SK-N-SH treated with all-trans-retinoic acid at 6 μM for 48 hours (cell line): Measurements from ENCODE around the gene DPYSL5.
A peak's percentile ranks its signal among the peaks of the same experiment; 100 is the strongest.

ENCODE experiments used
- ATAC-seq: fragments of 200-7000 bp; cut with Tn5 transposase; 3 replicates; pipeline ENCODE4 v1.9.1; 2020; ENCODE audit warnings: mild to moderate bottlenecking, moderate library complexity
- ARNTL ChIP-seq: fragments of 450-650 bp; formaldehyde crosslinking; IDR thresholded peaks from 2 replicates; pipeline ENCODE4 v1.5.0; 2020; ENCODE audit warnings: low read depth, mild to moderate bottlenecking, moderate library complexity, borderline replicate concordance
- BACH2 ChIP-seq: fragments of 250-450 bp; sonication (Bioruptor Pico); IDR thresholded peaks from 2 replicates; pipeline ENCODE4 v1.9.0; 2021; ENCODE audit warnings: mild to moderate bottlenecking, borderline replicate concordance
- CREB5 ChIP-seq: fragments of 250-450 bp; sonication (Bioruptor Pico); IDR thresholded peaks from 2 replicates; pipeline ENCODE4 v1.5.1; 2020; ENCODE audit warnings: low read depth, mild to moderate bottlenecking, moderate library complexity
- CSDC2 ChIP-seq: fragments of 250-450 bp; sonication (Bioruptor Pico); IDR thresholded peaks from 2 replicates; pipeline ENCODE4 v1.5.0; 2020; ENCODE audit warnings: mild to moderate bottlenecking, moderate library complexity
- ESRRG ChIP-seq: fragments of 250-450 bp; sonication (Bioruptor Pico); IDR thresholded peaks from 2 replicates; pipeline ENCODE4 v1.6.1; 2021; ENCODE audit warnings: mild to moderate bottlenecking
- GLIS3 ChIP-seq: fragments of 250-450 bp; sonication (Bioruptor Pico); IDR thresholded peaks from 2 replicates; pipeline ENCODE4 v1.5.0; 2020; ENCODE audit warnings: mild to moderate bottlenecking, moderate library complexity
- ISL1 ChIP-seq: fragments of 250-450 bp; sonication (Bioruptor Pico); IDR thresholded peaks from 2 replicates; pipeline ENCODE4 v2.1.2; 2022; ENCODE audit warnings: mild to moderate bottlenecking, moderate library complexity
- OSR1 ChIP-seq: fragments of 250-450 bp; sonication (Bioruptor Pico); IDR thresholded peaks from 2 replicates; pipeline ENCODE4 v1.8.0; 2022; ENCODE audit warnings: moderate library complexity, mild to moderate bottlenecking, inconsistent platforms
- PATZ1 ChIP-seq: fragments of 250-450 bp; sonication (Bioruptor Pico); IDR thresholded peaks from 2 replicates; pipeline ENCODE4 v1.8.0; 2020; ENCODE audit warnings: mild to moderate bottlenecking, moderate library complexity, borderline replicate concordance
- POU6F1 ChIP-seq: fragments of 250-450 bp; sonication (Bioruptor Pico); IDR thresholded peaks from 2 replicates; pipeline ENCODE4 v1.8.0; 2021; ENCODE audit warnings: low read depth, mild to moderate bottlenecking, moderate library complexity, borderline replicate concordance
- PPARA ChIP-seq: fragments of 250-450 bp; sonication (Bioruptor Pico); IDR thresholded peaks from 2 replicates; pipeline ENCODE4 v1.5.0; 2020; ENCODE audit warnings: mild to moderate bottlenecking, borderline replicate concordance
- SNAI2 ChIP-seq: fragments of 250-450 bp; sonication (Bioruptor Pico); IDR thresholded peaks from 2 replicates; pipeline ENCODE4 v1.5.0; 2020; ENCODE audit warnings: mild to moderate bottlenecking, moderate library complexity
- TCF4 ChIP-seq: fragments of 250-450 bp; sonication (Bioruptor Pico); IDR thresholded peaks from 2 replicates; pipeline ENCODE4 v1.8.0; 2021; ENCODE audit warnings: mild to moderate bottlenecking, moderate library complexity, borderline replicate concordance
- TOX ChIP-seq: fragments of 250-450 bp; sonication (Bioruptor Pico); IDR thresholded peaks from 2 replicates; pipeline ENCODE4 v1.8.0; 2021; ENCODE audit warnings: mild to moderate bottlenecking, moderate library complexity, borderline replicate concordance
- TSHZ2 ChIP-seq: fragments of 250-450 bp; sonication (Bioruptor Pico); IDR thresholded peaks from 2 replicates; pipeline ENCODE4 v1.5.0; 2020; ENCODE audit warnings: mild to moderate bottlenecking, moderate library complexity
- ZC3H10 ChIP-seq: fragments of 250-450 bp; sonication (Bioruptor Pico); IDR thresholded peaks from 2 replicates; pipeline ENCODE4 v1.5.1; 2021; ENCODE audit warnings: mild to moderate bottlenecking, moderate library complexity
- ZFP3 ChIP-seq: fragments of 250-450 bp; sonication (Bioruptor Pico); IDR thresholded peaks from 2 replicates; pipeline ENCODE4 v1.5.0; 2020; ENCODE audit warnings: mild to moderate bottlenecking, moderate library complexity
- ZFP30 ChIP-seq: fragments of 450-650 bp; formaldehyde crosslinking; IDR thresholded peaks from 2 replicates; pipeline ENCODE4 v1.5.0; 2022; ENCODE audit warnings: mild to moderate bottlenecking, moderate library complexity
- ZNF565 ChIP-seq: fragments of 450-650 bp; formaldehyde crosslinking; conservative IDR thresholded peaks from 2 replicates; pipeline ENCODE4 v1.5.0; 2020; ENCODE audit warnings: low read depth, mild to moderate bottlenecking, moderate library complexity
- ZNF70 ChIP-seq: fragments of 450-650 bp; formaldehyde crosslinking; IDR thresholded peaks from 2 replicates; pipeline ENCODE4 v1.5.0; 2020; ENCODE audit warnings: mild to moderate bottlenecking, moderate library complexity
- ZNF8 ChIP-seq: fragments of 450-650 bp; formaldehyde crosslinking; IDR thresholded peaks from 2 replicates; pipeline ENCODE4 v1.5.0; 2020; ENCODE audit warnings: mild to moderate bottlenecking, moderate library complexity

DPYSL5 gene

GRCh38 chr2:26970928-26971627, 123.1 kb downstream of the DPYSL5 start:
- ATAC-seq, result peak; percentile 48
- TF ChIP-seq ZFP3, result no peak
- no peak for TF ChIP-seq ESRRG
- no peak for TF ChIP-seq ARNTL (CRISPR knock-in tag)
- TF ChIP-seq TOX (CRISPR knock-in tag), result no peak
- no peak for TF ChIP-seq TCF4 (CRISPR knock-in tag)
- no peak for TF ChIP-seq CSDC2 (CRISPR knock-in tag)
- no peak for TF ChIP-seq ZNF565 (CRISPR knock-in tag)
- no peak for TF ChIP-seq BACH2 (CRISPR knock-in tag)

- TF ChIP-seq SNAI2 (CRISPR knock-in tag) (no peak), ZFP30 (CRISPR knock-in tag) (no peak), CREB5 (no peak), POU6F1 (CRISPR knock-in tag) (no peak), TSHZ2 (CRISPR knock-in tag) (no peak), ESRRG (no peak), TOX (CRISPR knock-in tag) (no peak), PPARA (CRISPR knock-in tag) (no peak), ISL1 (CRISPR knock-in tag) (no peak), CSDC2 (CRISPR knock-in tag) (no peak), OSR1 (CRISPR knock-in tag) (no peak), GLIS3 (CRISPR knock-in tag) (no peak), ZC3H10 (CRISPR knock-in tag) (no peak), PATZ1 (CRISPR knock-in tag) (no peak), BACH2 (CRISPR knock-in tag) (no peak), ARNTL (CRISPR knock-in tag) (no peak)
- no peak for ATAC-seq
Measured at GRCh38 chr2:26971911-26972786, 124.2 kb downstream of the DPYSL5 start.

- no peak for ATAC-seq
- TF ChIP-seq TSHZ2 (CRISPR knock-in tag) (no peak), ZNF70 (CRISPR knock-in tag) (no peak), ZC3H10 (CRISPR knock-in tag) (no peak), OSR1 (CRISPR knock-in tag) (no peak), PPARA (CRISPR knock-in tag) (no peak), BACH2 (CRISPR knock-in tag) (no peak), ARNTL (CRISPR knock-in tag) (no peak), ZNF8 (CRISPR knock-in tag) (no peak), TOX (CRISPR knock-in tag) (no peak)
Measured at GRCh38 chr2:26974352-26974751, 126.4 kb downstream of the DPYSL5 start.
